GM19468 (cell line): ENCODE results near the gene PDIA5.
A peak's percentile ranks its signal among the peaks of the same experiment; 100 is the strongest.

Experiments used
- ATAC-seq: cut with Tn5 transposase; IDR thresholded peaks from one replicate; pipeline ENCODE4 v1.9.1; 2021; ENCODE audit warnings: mild to moderate bottlenecking, moderate library complexity, moderate number of reproducible peaks; ENCODE audit not compliant: unreplicated experiment; ENCODE audit errors: extremely low read depth

The PDIA5 gene

DNA sequence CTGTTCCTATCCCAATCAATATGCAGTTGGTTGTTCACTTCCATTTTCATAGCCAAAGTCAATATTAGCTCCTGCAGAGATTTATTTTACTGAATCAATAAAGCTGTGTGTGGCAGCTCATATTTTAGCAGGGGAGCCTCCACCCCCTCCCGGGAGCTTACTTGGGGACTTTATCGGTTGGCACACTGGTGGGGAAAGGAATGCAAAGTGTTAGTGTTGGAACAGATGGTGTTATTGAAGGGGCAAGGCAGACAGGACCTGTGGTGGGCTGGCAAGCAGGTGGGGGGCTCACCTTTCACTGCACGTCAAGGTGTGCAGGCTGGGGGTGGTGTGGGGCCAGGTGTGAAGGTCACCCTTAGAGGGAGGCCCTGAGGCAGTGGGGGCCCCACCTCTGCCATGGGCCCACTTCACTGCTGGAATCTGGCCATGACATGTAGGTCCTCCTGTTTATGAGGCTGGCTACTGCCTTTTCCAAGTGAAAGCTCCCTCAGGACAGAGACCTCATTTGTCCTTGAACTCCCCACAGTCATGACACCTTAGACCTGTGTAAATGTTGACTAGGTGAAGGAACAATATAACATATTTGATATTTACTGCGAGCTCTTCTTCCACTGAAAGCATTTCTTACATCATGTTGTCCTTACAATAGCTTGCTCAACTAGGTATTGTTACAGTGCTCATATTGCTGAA lies 90.9 kb downstream of the PDIA5 start:
- ATAC-seq = no peak

DNA sequence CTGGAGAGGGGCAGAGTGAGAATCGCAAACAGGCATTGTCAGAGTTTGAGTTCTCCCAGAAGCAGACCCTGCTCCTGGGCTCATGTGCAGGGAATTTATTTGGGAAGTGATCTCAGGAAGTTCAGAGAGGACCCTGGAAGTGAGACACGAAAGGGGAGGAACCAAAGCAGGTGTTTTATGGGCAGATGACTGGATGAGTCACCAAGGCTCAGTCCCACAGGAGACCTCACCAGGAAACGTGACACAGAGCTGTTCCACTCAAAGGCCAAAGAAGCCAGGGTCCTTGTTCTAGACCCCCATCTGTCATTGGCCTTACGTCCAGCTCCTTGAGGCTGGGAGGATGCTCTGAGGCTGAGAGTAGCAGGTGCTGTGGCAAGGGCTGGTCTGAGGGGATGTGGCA lies 91.5 kb downstream of the PDIA5 start:
- ATAC-seq = no peak

DNA sequence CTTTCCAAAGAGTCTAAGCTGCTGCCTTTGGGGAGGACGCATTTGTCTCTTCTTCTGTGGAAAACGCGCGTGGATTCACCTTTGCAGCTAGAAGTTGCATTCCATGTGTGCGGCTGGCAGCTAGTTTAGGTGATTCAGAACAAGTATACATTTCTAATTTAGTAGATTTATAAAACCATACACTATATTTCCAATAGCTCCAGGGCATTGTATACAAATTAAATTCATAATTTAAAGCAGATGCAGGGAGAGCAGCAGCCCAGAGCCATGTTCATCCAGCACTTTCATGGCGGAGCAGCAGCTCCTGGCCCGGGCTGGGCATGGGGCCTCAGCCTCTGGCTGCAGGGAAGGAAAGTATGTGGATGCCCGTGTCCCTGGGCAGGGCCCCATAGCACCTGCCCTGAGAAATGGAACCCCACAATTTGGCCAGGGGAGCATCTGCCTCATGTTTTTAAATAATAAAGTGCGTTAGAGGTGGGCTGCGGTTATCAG lies 92.1 kb downstream of the PDIA5 start:
- no peak for ATAC-seq

DNA sequence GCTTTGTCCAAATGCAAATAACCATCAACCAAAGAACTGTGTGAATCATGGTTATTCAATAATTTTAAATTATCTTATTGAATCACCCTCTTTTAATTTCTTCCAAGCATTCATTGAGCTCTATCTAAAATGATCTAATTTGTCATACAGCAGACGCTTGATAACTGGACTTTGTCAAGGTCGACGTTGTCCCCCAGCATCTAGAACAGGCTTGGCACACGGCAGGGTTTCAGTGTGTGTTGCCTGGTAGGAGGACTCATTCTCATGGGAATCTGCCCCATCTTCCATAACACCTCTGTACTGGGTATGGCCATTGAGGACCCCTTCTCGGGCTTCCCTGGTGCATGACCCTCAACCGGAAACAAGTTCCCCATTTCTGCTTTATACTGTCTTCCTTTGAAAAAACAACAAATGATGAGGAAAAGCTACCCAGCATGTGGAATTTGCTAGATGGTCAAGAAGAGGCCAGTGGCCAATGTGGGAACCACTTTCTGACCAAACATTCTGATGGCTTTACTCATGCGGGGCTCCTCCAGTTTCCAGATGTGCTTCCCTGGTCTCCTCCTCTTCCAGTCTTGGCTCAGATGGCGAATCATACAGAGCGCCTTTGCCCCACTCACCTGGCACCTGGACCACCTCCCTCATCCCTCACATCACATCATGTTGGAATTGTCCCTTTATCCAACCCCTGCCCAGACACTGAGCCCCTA lies 93.3 kb downstream of the PDIA5 start:
- no peak for ATAC-seq

DNA sequence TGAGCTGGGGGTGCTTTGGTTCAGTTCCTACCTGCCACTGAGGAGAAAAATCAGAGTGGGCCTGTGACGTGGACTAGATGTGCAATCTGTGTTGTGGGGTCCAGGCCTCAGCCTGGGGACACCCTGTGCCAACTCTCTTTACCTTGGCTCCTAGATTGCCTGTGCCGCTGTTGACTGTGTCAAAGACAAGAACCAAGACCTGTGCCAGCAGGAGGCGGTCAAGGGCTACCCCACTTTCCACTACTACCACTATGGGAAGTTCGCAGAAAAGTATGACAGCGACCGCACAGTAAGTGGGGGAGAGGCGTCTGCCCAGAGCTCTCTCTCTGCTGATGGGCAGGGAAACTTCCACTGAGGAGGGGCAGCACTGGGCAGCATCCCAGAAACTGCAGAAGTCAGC lies 94.3 kb downstream of the PDIA5 start:
- ATAC-seq = no peak

DNA sequence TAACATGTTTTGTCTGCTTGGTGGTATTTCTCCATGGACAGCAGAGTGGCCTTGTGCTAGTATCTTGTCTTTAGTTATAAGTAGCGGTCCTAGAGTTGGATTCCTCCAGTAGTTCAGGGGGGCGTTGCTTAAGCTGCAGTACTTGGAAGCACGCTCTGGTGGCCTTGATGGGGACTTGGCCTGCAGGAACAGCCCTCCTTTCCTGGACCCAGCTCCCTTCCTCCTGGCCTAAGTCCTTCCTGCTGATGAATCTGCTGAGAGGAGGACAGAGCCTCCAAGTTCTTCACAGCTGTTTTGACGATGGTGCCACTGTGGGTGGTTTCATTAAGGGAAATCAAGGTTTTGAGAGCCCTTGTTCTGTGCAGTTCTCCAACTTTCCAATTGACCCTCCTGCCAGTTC lies 96.3 kb downstream of the PDIA5 start:
- no peak for ATAC-seq

DNA sequence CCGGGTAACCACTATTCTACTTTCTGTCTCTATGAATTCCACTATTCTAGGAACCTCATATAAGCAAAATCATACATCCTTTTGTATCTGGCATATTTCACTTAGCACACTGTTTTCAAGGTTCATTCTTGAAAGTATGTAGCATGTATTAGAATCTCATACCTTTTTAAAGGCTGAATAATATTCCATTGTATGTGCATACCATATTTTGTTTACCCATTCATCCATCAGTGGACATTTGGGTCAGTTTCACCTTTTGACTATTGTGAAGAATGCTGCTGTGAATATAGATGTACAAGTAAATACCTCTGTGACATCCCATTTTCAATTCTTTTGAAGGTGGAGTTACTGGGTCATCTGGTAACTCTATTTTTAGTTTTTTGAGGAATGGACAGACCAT lies 98.3 kb downstream of the PDIA5 start:
- ATAC-seq = no peak

DNA sequence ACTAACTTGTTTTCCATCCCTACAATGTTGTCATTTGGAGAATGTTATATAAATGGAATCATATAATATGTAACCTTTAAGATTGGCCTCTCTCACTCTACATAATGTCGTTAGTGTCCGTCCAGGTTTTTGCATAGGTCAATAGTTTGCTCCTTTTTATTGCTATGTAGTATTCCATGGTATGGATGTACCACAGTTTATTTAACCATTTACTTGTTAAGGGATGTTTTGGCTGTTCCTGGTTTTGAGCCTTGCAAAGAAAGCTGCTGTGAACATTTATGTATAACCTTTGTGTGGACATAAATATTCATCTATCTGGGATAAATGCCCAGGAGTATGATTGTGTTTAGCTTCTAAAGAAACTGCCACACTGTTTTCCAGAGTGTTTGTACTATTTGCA lies 100.9 kb downstream of the PDIA5 start:
- no peak for ATAC-seq

DNA sequence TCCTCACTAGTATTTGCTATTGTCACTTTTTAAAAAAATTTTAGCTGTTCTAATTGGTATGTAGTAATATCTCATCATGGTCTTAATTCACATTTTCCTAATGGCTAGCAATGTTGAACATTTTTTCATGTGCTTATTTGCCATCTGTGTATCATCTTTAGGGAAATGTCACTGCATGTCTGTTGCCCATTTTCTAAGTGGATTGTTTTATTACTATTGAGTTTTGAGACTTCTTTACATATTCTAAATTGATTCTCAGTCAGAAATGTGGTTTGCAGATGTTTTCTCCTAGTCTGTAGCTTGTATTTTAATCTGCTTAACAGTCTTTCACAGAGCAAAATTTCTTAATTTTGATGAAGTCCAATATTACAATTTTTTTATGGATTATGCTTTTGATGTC lies 101.3 kb downstream of the PDIA5 start:
- ATAC-seq = no peak

DNA sequence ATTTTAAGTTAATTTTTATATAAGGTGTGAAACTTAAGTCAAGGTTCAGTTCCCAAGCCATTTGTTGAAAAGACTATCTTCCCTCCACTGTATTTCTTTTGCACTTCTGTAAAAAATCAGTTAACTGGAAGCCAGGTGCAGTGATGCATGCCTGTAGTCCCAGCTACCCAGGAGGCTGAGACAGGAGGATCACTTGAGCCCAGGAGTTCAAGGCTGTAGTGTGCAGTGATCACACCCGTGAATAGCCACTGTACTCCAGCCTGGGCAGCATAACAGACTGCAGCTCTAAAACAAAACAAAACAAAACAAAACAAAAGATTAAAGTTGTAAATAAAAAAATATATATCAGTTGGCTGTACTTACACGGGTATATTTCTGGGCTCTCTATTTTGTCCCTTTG lies 101.8 kb downstream of the PDIA5 start:
- ATAC-seq = no peak

DNA sequence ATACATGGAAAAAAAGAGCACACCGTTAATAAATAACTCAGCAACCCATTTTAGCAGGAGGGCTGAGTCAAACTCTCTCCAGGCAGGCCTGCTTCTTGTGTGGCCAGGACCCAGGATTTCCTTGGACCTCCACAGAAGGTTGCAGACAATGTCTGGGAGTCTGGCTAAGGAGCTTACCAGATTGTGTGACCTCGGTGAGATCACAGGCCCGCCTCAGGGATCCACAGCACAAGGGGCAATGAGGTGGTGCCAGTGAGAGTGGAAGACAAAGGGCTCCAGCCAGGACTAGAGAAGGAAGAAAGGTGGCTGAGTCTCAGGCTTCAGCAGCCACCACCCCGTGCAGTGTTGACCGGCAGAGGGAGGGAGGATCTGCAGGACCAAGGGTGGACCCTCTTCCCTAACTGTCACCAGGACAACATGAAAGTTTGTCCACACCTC lies 102.7 kb downstream of the PDIA5 start:
- no peak for ATAC-seq

DNA sequence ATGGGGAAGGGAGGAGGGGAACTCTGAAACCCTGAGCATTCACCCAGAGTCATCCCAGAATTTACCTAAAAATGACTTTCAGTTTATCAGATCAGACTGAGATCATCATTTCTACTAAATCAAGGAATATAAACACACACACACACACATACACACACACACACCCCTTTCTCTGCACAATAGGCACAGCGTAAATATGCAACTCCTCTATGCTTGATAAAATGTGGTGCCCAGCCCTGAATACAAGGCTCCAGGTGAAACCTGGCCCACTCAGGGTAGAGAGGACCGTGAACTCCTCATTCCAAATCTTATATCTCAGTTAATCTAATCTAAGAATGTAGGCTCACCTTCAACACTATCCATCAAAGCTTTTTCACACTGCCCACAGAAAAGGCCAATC lies 103.1 kb downstream of the PDIA5 start:
- no peak for ATAC-seq

DNA sequence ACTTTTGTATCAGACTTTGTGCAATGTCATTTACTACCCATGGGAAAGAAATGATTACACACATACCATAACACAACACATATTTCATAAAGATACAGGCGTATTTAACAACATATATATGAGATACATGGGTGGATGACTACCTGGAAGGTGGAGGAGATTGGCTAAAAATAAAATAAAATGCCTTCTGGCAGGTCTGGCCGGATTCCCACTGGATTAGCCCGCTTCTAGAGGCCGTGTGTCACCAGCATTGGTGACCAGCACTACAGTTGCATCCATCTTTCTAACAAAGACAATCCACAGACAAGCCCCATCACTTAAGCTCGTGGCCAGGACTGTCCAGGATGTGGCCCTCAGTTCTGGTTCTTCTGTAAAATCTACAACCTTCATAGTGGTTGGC lies 114.0 kb downstream of the PDIA5 start:
- no peak for ATAC-seq

DNA sequence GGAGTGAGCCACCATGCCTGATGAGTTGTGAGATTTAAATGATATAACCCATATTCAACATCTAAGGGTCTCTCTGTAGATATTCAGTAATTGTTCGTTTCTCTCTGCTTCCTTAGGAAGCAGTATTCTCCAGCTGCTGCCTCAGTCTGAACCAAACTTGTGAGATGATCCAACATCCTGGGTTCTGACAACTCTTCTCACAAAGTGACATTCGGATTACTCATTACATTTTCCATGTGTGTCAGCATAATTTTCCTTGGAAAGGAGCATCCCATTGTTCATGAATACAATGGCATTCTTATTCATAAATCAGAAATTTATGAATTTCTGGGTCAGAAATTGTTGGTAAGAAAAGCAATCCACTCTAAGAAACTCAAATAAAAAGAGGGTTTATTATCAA lies 119.9 kb downstream of the PDIA5 start:
- ATAC-seq = no peak

DNA sequence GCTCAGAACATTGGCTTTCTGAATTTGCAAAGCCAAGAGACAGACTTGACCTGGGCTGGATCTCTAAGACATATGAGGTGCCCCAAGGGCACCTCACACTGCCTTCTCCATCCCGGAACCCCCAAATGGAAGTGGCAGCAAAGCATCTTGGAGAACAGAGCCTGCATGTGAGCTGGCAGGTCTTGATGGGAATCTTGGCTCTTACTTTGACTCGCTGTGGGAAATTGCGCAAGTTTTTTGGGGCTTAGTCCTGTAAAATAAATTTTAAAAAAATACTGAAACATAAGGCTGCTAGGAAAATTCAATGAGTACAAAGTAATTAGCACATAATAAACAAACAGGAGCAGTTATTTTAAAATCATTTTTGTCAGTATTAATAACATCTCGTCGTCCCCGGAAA lies 121.2 kb downstream of the PDIA5 start:
- no peak for ATAC-seq

DNA sequence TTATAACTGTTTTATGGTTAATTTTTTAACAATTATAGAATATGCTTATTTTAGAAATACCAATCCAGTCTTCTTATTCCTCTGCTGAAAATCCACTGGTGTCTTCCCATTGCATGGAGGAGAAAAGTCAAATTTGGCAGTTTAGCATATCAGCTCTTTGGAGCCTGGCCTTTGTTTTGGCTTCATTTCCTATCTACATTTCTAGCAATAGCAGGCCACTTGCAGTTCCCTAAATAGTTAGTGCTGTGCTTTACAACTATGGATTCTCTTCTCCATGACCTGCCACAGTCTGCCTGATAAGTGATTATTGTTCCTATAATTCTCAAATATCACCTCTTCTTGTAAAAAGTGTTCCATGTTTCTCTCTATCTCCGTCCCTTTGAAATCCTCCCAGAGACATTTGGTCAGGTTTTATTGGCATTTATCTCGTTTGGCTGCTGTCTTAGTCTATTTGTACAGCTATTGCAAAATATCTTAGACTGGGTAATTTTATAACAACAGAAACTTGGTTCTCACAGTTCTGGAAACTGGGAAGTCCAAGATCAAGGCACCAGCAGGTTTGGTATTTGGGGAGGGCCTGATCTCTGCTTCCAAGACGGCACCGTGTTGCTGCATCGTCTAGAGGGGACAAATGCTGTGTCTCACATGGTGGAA lies 126.8 kb downstream of the PDIA5 start:
- no peak for ATAC-seq

DNA sequence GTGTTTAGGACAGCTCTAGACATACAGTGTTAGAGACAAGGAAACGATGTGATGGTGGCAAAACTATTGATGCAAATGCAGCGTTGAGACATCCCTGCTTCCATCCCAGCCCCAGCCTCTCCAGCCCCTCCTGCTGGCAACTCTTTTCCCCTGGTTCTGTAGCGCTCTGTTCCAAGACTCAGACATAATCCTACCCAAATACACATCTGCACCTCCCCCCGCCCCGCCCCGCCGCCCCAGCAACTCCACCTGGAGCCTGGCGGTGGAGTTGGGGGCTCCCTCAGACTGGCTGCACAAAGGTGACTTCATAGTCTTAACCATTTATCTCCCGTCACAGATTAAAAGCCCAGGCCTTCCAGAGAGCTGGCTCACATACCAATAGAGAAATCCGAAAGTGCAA lies 127.7 kb downstream of the PDIA5 start:
- ATAC-seq = no peak

DNA sequence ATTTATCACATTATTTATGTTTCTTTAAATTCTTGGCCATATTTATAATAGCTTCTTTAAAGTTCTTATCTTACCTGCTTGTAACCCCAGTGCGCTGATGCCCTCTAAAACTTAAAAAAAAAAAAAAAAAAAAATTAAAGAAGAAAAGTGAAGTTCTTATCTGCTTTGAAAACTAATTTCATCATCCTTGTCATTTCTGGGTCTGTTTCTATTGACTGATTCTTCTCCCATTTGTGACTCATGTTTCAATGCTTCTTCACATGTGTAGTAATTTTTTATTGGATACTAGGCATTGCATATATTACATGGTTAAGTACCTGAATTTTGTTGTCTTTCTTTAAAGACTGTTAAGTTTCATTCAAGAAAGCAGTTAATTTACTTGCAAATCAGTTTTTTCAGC lies 131.5 kb downstream of the PDIA5 start:
- ATAC-seq = no peak

DNA sequence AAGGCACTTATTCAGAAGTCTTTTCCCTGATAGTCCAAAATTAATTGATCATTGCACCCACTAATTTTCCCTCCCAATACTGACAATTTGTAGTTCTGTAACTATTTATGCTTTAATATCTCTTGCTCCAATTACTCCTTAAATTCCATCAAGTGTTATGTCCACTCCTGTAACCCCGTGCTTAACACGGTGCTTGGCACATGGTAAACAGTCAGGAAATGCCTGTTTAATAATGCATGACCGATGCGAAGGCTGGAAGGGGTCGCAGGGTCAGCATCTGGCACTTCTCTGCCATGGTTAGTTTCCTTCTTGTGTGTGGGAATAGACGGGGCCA lies 134.4 kb downstream of the PDIA5 start:
- ATAC-seq = no peak

DNA sequence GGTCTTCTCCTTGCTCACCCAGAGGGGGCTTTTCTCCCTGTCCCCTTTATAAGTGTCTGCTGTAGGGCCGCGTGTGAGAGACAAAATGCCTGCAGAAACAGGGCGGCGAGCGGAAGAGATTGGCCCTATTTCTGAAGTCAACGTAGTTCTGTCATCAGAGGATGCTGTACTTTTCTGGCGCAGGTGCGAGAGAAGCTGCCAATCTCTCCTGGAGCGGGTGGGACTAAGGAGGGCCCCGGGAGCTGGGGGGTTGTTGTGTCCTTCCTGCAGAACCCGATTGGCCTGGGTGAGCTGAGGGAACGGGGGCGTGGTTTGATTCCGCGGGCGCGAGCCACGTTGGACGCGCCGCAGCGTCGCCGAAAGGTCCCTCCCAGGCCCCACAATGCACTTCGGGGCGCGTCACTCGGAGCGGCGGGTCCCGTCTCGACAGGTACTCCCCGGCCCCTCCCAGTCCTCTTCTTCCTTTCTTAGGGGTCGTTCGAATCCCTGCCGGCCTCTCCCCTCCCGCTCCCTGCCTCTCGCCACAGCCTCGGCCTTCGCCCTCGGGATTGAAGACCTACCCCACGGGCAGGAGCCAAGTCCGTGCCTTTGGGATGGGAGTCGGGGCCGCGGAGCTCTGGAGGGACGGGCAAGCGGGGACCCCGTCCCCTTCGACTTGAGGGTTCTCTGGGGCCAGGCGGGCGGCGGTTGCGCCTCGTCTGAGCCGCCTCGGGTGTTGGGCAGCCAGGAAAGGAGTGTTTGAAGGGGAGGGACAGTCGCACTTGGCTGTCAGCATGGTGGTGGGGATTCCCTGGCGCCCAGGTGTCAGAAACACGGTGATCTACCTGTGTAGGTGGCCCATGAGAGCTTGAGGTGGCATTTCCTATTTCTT lies 135.0 kb downstream of the PDIA5 start, which contains the start of gene SEC22A:
Gene SEC22A, plus strand, starts transcription at position 387 of the 871 bp plus-strand sequence. CDS start 7,275 bp downstream, outside the sequence.
- ATAC-seq = peak; percentile 87
